ENCODE measurements around the gene MCFD2.
A peak's percentile ranks its signal among the peaks of the same experiment; 100 is the strongest.
"Not testable (repeated sequence)": the region's sequence is repeated elsewhere in the genome, so short reads cannot be mapped to it uniquely, and the experiment has no call there.

Gene MCFD2

DNA sequence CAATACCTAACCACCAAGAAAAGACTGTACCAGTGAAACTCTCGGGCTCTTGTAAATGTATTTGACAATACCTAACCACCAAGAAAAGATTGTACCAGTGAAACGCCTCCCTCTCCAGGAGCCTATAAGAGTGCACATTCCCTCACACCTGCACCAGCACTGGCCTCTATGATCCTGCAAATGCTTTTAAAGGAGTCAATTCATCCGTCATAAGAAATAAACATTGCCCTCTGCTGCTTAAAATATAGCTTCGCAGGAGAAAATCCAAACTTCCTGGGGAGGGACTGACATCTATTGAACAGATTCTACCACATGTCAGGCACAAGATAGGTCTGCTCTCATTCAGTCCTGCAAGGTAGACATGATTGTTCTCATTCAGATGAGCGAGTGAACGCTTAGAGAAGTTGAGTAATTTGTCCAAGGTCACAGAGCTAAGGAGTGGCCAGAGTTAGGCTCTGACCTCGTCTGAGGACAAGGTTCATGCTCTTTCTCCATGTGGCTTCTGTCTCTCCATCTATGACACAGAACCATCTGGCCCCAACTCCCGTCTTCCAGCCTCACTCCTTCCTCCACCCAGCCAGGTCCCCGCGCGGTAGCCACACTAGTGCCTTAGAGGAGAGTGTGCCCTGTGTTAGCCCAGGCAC lies 38.7 kb downstream of the MCFD2 start:
- H2AFZ ChIP-seq (ENCODE audit: low read depth, low read length): peak overlapping the region; percentile 34; the same call in 1 of the 2 replicates
- TF ChIP-seq CTCF (IDR thresholded peaks at IDR 0.05; ENCODE audit: low read depth, low read length): peak; percentile 65
- no peak for TF ChIP-seq EZH2phosphoT487 (IDR thresholded peaks at IDR 0.05; ENCODE audit: low read depth)
- no peaks in the 10 kb centered on the region for H3K79me2 ChIP-seq (ENCODE audit: low read length)
- peak overlapping the region; percentile 23 for H3K4me2 ChIP-seq (ENCODE audit: low read length)
- H3K36me3 ChIP-seq (replicated peaks; ENCODE audit: low read depth, low read length): no peaks in the 10 kb centered on the region
- peak overlapping the region; percentile 14 for H3K4me3 ChIP-seq (ENCODE audit: low read length)
- H3K4me1 ChIP-seq (ENCODE audit: low read length): 0 out of 2 replicates have a peak, but pooled peaks cover 2% of the 10 kb centered on the region
- no peak overlapping the region for H3K27ac ChIP-seq (ENCODE audit: low read length)
- H4K20me1 ChIP-seq (ENCODE audit: insufficient read depth, low read length): no peaks in the 10 kb centered on the region
- no peaks in the 10 kb centered on the region for H3K9me3 ChIP-seq (ENCODE audit: insufficient read depth, low read length)
- H3K9ac ChIP-seq (ENCODE audit: low read length): no peak overlapping the region
- H3K27me3 ChIP-seq (ENCODE audit: low read depth, low read length): no peaks in the 10 kb centered on the region

DNA sequence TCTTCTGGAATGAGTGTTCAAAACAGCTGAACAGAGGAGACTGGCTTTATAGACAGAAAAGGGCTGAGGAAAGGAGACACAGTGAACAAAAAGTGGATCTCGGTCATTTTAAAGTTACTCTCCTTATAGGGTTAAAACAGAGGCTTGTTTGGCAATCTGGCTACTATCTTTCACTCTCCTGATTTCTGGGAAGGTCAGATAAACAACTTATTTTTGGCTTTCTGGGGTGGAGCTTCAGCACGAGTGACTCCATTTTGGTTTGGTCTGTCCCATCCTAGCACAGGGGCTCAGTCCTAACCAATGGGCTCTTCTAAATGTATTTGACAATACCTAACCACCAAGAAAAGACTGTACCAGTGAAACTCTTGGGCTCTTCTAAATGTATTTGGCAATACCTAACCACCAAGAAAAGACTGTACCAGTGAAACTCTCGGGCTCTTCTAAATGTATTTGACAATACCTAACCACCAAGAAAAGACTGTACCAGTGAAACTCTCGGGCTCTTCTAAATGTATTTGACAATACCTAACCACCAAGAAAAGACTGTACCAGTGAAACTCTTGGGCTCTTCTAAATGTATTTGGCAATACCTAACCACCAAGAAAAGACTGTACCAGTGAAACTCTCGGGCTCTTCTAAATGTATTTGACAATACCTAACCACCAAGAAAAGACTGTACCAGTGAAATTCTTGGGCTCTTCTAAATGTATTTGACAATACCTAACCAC lies 39.5 kb downstream of the MCFD2 start:
- not testable (repeated sequence) for H3K36me3 ChIP-seq (replicated peaks; ENCODE audit: low read depth, low read length); H3K9ac ChIP-seq (ENCODE audit: low read length); H3K27ac ChIP-seq (ENCODE audit: low read length); H4K20me1 ChIP-seq (ENCODE audit: insufficient read depth, low read length); H3K27me3 ChIP-seq (ENCODE audit: low read depth, low read length); H3K79me2 ChIP-seq (ENCODE audit: low read length); H3K4me1 ChIP-seq (ENCODE audit: low read length); H3K9me3 ChIP-seq (ENCODE audit: insufficient read depth, low read length); H3K4me3 ChIP-seq (ENCODE audit: low read length); H3K4me2 ChIP-seq (ENCODE audit: low read length)
- peak overlapping the region; percentile 82; the same call in 1 of the 2 replicates for H2AFZ ChIP-seq (ENCODE audit: low read depth, low read length)

DNA sequence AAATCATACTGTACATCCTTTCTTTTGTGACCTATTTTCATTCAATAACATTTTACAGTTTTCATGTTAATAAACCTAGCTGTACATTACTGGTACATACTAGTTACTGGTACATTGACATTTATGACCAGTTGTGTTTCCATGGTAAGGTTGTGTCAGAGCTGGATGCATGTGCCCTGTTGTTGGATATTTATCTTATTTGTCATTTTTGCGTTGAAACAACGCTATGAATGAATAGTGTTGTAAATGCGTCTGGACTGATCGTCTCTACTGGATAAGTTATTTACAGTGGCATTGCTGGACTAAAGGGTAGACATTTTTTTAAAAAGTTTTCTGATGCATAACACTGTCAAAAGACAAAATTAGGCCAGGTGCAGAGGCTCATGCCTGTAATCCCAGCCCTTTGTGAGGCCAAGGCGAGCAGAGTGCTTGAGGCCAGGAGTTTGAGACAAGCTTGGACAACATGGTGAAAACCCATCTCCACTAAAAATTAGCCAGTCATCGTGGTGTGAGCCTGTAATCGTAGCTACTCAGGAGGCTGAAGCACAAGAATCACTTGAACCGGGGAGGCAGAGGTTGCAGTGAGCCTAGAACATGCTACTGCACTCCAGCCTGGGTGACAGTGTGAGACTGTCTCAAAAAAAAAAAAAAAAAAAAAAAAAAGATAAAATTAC lies 40.2 kb downstream of the MCFD2 start:
- no peak overlapping the region for H3K4me3 ChIP-seq (ENCODE audit: low read length)
- H3K79me2 ChIP-seq (ENCODE audit: low read length): no peaks in the 10 kb centered on the region
- no peaks in the 10 kb centered on the region for H4K20me1 ChIP-seq (ENCODE audit: insufficient read depth, low read length)
- H3K9me3 ChIP-seq (ENCODE audit: insufficient read depth, low read length): no peaks in the 10 kb centered on the region
- H3K4me1 ChIP-seq (ENCODE audit: low read length): 0 out of 2 replicates have a peak, but pooled peaks cover 2% of the 10 kb centered on the region
- no peaks in the 10 kb centered on the region for H3K36me3 ChIP-seq (replicated peaks; ENCODE audit: low read depth, low read length)
- no peak overlapping the region for H3K27ac ChIP-seq (ENCODE audit: low read length)
- no peak overlapping the region for H3K9ac ChIP-seq (ENCODE audit: low read length)
- no peaks in the 10 kb centered on the region for H3K27me3 ChIP-seq (ENCODE audit: low read depth, low read length)
- H3K4me2 ChIP-seq (ENCODE audit: low read length): no peak overlapping the region
- no peak overlapping the region; the same call in 1 of the 2 replicates for H2AFZ ChIP-seq (ENCODE audit: low read depth, low read length)
- TF ChIP-seq EZH2phosphoT487 (IDR thresholded peaks at IDR 0.05; ENCODE audit: low read depth) (no peak), CTCF (IDR thresholded peaks at IDR 0.05; ENCODE audit: low read depth, low read length) (no peak)

DNA sequence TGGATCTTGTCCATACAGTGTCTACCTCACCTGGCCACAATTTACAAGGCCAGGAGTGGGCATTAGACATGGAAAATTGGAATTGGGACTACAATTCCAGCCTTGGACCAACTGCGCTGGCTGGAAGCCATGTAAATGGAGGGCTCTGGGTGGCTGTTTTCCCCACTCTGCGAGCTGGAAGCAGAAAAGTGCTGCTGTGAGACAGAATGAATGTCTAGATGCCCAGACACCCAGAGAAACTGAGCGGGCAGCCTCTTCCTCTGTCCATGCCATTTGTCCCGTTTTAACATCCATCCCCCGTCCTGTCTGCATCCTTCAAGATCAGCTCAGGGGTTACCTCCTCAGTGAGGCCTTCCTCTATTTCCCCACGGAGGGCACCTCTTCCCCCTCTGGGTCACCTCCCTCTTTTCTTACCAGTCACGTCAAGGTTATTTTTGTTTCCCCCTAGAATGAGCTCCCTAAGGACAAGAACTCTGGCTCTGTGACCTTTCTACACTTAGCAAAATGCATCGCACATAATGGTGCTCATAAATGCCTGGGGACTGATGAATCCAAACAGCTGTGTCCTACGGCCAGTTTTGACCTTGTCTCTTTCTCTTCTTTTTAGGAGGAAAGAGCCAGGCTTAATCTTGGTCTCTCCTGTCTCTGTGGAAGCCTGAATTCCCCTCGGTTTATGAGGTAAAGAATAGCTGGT lies 41.2 kb downstream of the MCFD2 start:
- no peak for TF ChIP-seq EZH2phosphoT487 (IDR thresholded peaks at IDR 0.05; ENCODE audit: low read depth)
- TF ChIP-seq CTCF (IDR thresholded peaks at IDR 0.05; ENCODE audit: low read depth, low read length): no peak
- Histone ChIP-seq H3K36me3 (replicated peaks; ENCODE audit: low read depth, low read length) (no peaks in the 10 kb centered on the region), H3K27ac (ENCODE audit: low read length) (no peak overlapping the region), H4K20me1 (ENCODE audit: insufficient read depth, low read length) (no peaks in the 10 kb centered on the region), H3K27me3 (ENCODE audit: low read depth, low read length) (no peaks in the 10 kb centered on the region), H3K4me1 (ENCODE audit: low read length) (0 out of 2 replicates have a peak, but pooled peaks cover 2% of the 10 kb centered on the region), H3K4me2 (ENCODE audit: low read length) (no peak overlapping the region), H3K9me3 (ENCODE audit: insufficient read depth, low read length) (no peaks in the 10 kb centered on the region), H3K79me2 (ENCODE audit: low read length) (no peaks in the 10 kb centered on the region), H2AFZ (ENCODE audit: low read depth, low read length) (no peak overlapping the region), H3K4me3 (ENCODE audit: low read length) (no peak overlapping the region), H3K9ac (ENCODE audit: low read length) (no peak overlapping the region)

All from OCI-LY3 (cell line).